ENCODE data around the gene FGF19.

GRCh38 chr11:69705351-69705811 is 1.6 kb upstream of the FGF19 start:
- no peak for TF ChIP-seq CTCF (IDR thresholded peaks at IDR 0.05; ENCODE audit: borderline replicate concordance, extremely low read depth, low read length, poor library complexity, severe bottlenecking)
- TF ChIP-seq EZH2 (IDR thresholded peaks at IDR 0.05; ENCODE audit: borderline replicate concordance, low read depth, low read length, severe bottlenecking): no peak
